ENCODE data around the gene GAB1. TPM values are rescaled to one million over a fixed set of nuclear protein-coding genes. Genes with fewer than 3 reads are reported as not detected.

Gene GAB1
- total and polyA plus RNA-seq, 2 of the 8 experiments (the other 6 are each of a cell fraction or from before 2014, with no cell fraction given) = 6.8 to 21.3 TPM

DNA sequence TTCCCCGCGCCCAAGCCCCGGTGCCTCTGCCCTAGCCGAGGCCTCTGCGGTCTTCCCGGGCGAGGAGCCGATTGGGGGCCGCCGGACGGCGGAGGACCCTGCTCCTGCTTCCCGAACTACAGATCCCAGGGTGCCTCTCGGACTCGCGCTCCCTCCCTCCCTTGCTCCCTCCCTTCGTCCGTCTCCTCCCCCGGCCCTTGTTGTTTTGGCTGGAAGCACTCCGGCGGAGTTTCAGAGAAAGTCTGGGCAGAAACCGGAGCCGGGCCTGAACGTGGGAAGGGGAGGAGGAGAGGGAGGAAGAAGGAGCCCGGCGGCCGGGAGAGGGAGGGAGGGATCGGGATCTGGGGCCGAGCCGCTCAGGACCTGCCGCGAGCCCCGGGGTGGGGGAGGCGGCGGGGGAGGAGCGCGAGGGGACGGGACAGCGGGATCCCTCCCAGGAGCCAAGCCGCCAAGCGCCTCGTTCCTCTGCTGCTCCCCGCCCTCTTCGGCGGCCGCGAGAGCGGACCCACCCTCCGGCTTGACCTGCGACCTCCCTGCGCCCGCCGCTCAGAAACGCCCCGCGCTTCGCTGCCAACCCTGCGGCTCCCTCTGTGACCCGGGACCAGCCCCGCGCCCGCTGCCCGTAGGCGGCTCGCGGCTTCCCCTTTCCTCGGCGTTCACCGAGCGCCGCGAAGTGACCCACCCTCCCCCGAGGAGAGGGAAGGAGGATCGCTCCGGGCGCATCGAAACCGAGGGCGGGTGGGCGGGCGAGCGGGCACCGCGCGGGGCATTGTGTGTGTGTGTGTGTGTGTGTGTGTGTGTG lies 496 bp upstream of the GAB1 start (continued):
- no peak for TF ChIP-seq CBX8 (IDR thresholded peaks at IDR 0.05; ENCODE audit: borderline replicate concordance, low read depth, low read length)
- TF ChIP-seq GABPA (IDR thresholded peaks at IDR 0.05; ENCODE audit: borderline replicate concordance, insufficient read depth, low read length) = no peak
- no peak for TF ChIP-seq CREB1 (IDR thresholded peaks at IDR 0.05)
- TF ChIP-seq, protein P1, sequence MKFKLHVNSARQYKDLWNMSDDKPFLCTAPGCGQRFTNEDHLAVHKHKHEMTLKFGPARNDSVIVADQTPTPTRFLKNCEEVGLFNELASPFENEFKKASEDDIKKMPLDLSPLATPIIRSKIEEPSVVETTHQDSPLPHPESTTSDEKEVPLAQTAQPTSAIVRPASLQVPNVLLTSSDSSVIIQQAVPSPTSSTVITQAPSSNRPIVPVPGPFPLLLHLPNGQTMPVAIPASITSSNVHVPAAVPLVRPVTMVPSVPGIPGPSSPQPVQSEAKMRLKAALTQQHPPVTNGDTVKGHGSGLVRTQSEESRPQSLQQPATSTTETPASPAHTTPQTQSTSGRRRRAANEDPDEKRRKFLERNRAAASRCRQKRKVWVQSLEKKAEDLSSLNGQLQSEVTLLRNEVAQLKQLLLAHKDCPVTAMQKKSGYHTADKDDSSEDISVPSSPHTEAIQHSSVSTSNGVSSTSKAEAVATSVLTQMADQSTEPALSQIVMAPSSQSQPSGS (IDR thresholded peaks at IDR 0.05; ENCODE audit: low read length) = no peak
- peak; percentile 82 to 88 for TF ChIP-seq POLR2A (IDR thresholded peaks at IDR 0.05; ENCODE audit: control extremely low read depth in 1 of 2, low read depth in 2 of 2, low read length in 2 of 2)
- no peak; the same call in 1 of the 2 replicates for TF ChIP-seq POLR2AphosphoS5 (IDR thresholded peaks at IDR 0.05; ENCODE audit: low read depth, low read length)
- TF ChIP-seq EP300 (IDR thresholded peaks at IDR 0.05; ENCODE audit: borderline replicate concordance in 1 of 2, low read depth in 2 of 2, low read length in 2 of 2) = 0 out of 3 replicates have a peak, but pooled peaks of 1 of the 2 experiments have one; percentile 8
- TF ChIP-seq SP2 (IDR thresholded peaks at IDR 0.05; ENCODE audit: low read length) = no peak
- TF ChIP-seq CEBPB (IDR thresholded peaks at IDR 0.05; ENCODE audit: low read depth, low read length) = no peak
- TF ChIP-seq ZNF274 (IDR thresholded peaks at IDR 0.05; ENCODE audit: borderline replicate concordance, extremely low read depth, low read length) = no peak
- no peak for TF ChIP-seq HDAC2 (IDR thresholded peaks at IDR 0.05; ENCODE audit: borderline replicate concordance in 1 of 2, low read depth in 2 of 2, low read length in 2 of 2)
- TF ChIP-seq, protein P2, sequence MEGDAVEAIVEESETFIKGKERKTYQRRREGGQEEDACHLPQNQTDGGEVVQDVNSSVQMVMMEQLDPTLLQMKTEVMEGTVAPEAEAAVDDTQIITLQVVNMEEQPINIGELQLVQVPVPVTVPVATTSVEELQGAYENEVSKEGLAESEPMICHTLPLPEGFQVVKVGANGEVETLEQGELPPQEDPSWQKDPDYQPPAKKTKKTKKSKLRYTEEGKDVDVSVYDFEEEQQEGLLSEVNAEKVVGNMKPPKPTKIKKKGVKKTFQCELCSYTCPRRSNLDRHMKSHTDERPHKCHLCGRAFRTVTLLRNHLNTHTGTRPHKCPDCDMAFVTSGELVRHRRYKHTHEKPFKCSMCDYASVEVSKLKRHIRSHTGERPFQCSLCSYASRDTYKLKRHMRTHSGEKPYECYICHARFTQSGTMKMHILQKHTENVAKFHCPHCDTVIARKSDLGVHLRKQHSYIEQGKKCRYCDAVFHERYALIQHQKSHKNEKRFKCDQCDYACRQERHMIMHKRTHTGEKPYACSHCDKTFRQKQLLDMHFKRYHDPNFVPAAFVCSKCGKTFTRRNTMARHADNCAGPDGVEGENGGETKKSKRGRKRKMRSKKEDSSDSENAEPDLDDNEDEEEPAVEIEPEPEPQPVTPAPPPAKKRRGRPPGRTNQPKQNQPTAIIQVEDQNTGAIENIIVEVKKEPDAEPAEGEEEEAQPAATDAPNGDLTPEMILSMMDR (IDR thresholded peaks at IDR 0.05; ENCODE audit: control extremely low read depth in 1 of 3, insufficient read depth in 1 of 3, low read depth in 1 of 3, low read length in 3 of 3) = no peak
- TF ChIP-seq, protein P3, sequence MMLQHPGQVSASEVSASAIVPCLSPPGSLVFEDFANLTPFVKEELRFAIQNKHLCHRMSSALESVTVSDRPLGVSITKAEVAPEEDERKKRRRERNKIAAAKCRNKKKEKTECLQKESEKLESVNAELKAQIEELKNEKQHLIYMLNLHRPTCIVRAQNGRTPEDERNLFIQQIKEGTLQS (IDR thresholded peaks at IDR 0.05; ENCODE audit: insufficient read depth, low read depth, low read length) = no peak
- no peak for TF ChIP-seq NRF1 (IDR thresholded peaks at IDR 0.05; ENCODE audit: low read depth, low read length)
- no peak for TF ChIP-seq SUZ12 (IDR thresholded peaks at IDR 0.05; ENCODE audit: low read length)
- peak in 1 of 2 experiments; percentile 17; a peak in 1 of 4 replicates for TF ChIP-seq SIN3A (conservative IDR thresholded peaks at IDR 0.05 in 1 of 2, IDR thresholded peaks at IDR 0.05 in 1 of 2; ENCODE audit: low read depth in 1 of 2, low read length in 2 of 2)
- TF ChIP-seq RNF2 (IDR thresholded peaks at IDR 0.05; ENCODE audit: borderline replicate concordance, low read depth, low read length, missing control alignments, poor library complexity, severe bottlenecking) = no peak
- no peak for TF ChIP-seq FOSL1 (IDR thresholded peaks at IDR 0.05; ENCODE audit: insufficient read depth, low read depth, low read length)
